Globus pallidus (tissue), 1 donor: ENCODE measurements around the gene CLSTN3.
A peak's percentile ranks its signal among the peaks of the same experiment; 100 is the strongest.
"Not testable (repeated sequence)": the region's sequence is repeated elsewhere in the genome, so short reads cannot be mapped to it uniquely, and the experiment has no call there.

Experiments used
- DNase-seq: peaks from one replicate; pipeline ENCODE4 v3.0.0-alpha.2; 2015; ENCODE audit warnings: low spot score

The CLSTN3 gene

DNA sequence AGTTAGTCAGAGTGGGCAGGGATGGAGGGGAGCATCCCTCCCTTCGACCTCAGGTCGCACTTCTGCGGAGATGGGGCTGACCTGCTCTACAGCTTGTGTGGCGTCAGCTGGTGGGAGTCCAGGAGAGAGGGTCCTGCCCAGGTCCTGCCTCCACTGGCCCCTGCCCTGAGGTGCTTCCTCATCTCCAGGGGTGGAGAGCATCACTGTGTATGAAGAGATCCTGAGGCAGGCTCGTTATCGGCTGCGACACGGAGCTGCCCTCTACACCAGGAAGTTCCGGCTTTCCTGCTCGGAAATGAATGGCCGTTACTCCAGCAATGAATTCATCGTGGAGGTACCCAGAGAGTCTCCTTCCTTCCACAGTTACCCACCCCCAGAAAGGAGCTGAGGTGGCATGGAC is 20.2 kb downstream of the CLSTN3 start:
- no peak for DNase-seq

- no peak for DNase-seq
These were observed 20.7 kb downstream of the CLSTN3 start for GRCh38 chr12:7150841-7151240.

- no peak for DNase-seq
These were observed 21.4 kb downstream of the CLSTN3 start for GRCh38 chr12:7151532-7151931.

GRCh38 chr12:7152818-7153217 is 22.6 kb downstream of the CLSTN3 start:
- no peak for DNase-seq

DNA sequence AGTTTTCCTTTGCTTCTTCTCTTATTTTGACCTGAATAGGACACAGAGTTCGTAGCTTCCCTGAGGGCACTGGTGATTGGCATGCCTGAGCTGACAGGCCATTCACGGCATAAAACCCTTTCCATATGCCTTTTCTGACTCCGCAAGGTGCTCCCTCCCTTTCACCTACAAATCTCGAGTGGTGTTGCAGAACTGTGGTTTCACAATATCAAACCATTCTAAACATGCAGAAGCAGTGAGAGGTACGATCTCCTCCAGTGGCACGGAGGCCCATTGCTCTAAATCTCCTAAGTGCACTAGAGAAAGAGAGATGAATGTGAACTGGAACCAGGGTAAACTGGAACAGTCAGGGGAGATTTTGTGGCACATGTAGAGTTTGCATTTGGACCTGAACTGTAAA is 23.9 kb downstream of the CLSTN3 start:
- no peak for DNase-seq

DNA sequence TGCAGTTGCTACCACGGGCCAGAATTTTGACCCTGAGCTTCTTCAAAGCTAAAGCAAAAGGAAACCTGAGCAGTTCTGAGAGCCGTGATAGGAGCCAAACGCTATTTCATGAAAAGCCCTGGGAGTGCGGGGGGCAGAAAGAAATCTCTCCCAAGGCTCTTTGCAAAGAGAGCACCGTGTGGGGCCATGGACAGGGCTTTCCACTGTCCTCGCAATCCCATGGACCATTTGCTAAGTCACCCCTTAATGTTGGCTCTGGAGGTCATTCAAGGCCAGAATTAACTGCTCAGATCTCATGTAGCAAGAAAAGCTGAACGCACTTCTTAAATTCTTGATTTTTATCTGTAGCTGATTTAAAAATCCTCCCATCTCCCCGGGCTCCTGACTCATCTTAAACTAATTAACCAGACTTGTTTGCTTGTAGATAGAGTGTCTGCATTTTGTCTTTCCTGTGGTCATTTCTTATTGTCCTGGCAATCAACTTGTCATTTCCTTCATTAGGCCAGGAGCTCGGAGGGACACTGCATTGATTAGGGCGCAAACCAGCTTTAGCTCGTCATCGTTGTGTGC is 24.8 kb downstream of the CLSTN3 start:
- no peak for DNase-seq

- DNase-seq: no peak
These were observed 25.4 kb downstream of the CLSTN3 start for GRCh38 chr12:7155471-7156034.

- no peak for DNase-seq
These were observed 26.4 kb downstream of the CLSTN3 start for GRCh38 chr12:7156259-7157197.

- DNase-seq: no peak
These were observed 27.2 kb downstream of the CLSTN3 start for GRCh38 chr12:7157391-7157790.

- DNase-seq: no peak
These were observed 28.8 kb downstream of the CLSTN3 start for GRCh38 chr12:7158781-7159609.

GRCh38 chr12:7160183-7160582 is 30.0 kb downstream of the CLSTN3 start:
- no peak for DNase-seq

GRCh38 chr12:7161327-7161726 is 31.2 kb downstream of the CLSTN3 start:
- no peak for DNase-seq

- no peak for DNase-seq
These were observed 31.6 kb downstream of the CLSTN3 start for GRCh38 chr12:7161811-7162210.

DNA sequence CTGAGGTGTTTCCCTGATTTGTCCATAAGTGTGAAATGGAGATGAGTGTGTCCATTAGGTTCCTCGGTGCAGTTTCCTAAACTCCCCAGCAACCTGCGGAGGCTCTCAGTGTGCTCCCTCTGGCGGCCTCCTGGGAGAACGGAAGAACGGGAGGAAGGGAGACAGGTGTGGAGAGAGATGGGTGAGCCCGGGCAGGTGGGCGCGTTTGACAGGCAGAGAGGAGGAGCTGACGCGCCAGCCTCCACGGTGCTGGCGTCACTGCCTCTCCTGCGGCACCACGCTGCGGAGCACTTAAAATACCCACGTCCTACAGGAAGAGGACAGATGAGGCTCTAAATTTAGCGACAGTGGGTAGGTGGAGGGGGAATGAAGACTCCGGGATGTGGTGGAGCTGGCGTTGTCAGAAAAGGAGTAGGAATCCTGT is 32.5 kb downstream of the CLSTN3 start:
- peak; percentile 5 for DNase-seq

- no peak for DNase-seq
These were observed 39.8 kb downstream of the CLSTN3 start for GRCh38 chr12:7169951-7170350.

GRCh38 chr12:7171854-7172253 is 41.7 kb downstream of the CLSTN3 start:
- no peak for DNase-seq

DNA sequence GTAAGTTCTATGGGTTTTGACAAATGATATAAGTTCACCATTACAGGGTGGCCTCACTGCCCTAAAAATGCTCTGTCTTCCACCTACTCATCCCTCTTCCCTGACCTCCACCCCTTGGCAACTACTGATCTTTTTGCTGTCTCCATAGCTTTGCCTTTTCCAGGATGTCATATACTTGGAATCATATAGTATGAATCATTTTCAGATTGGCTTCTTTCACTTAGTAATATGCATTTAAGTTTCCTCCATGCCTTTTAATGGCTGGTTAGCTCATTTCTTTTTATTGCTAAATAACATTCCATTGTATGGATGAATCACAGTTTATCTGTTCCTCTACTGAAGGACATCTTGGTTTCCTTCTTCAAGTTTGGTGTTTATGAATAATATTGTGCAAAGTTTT is 45.3 kb downstream of the CLSTN3 start:
- no peak for DNase-seq

DNA sequence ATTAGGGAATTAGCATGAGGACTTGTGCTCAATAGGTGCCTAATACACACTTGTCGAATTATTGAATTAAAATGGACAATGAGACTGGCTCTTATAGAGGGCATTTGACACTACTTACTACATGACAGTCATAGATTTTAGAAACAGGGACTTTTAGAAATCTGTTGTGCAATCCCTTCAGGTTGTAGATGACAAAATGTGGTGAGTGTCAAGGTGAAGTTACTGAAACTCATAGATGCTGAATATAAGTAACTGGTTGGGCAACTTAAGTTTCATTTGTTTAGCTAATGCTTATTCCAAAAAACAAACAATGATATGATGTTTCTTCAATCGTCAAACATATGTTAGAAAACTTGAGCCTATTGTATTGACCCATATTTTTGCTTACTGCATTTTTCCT is 46.4 kb downstream of the CLSTN3 start:
- DNase-seq: no peak

DNA sequence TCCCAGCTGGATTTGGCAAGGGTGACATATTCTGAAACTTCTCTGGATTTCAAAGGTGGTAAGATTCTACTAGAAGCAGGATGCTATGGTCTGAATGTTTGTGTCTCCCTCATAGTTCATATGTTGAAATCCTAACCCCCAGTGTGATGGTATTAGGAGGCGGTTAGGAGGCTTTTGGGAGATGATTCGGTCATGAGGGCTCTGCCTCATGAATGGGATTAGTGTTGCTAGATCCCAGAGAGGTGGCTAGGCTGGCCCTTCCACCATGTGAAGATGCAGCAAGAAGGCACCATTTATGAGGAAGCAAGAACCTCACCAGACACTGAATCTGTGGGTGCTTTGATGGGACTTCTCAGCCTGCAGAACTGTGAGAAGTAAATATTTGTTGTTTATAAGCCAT is 48.3 kb downstream of the CLSTN3 start:
- DNase-seq: no peak

- DNase-seq: no peak
These were observed 50.5 kb downstream of the CLSTN3 start for GRCh38 chr12:7180685-7181084.

DNA sequence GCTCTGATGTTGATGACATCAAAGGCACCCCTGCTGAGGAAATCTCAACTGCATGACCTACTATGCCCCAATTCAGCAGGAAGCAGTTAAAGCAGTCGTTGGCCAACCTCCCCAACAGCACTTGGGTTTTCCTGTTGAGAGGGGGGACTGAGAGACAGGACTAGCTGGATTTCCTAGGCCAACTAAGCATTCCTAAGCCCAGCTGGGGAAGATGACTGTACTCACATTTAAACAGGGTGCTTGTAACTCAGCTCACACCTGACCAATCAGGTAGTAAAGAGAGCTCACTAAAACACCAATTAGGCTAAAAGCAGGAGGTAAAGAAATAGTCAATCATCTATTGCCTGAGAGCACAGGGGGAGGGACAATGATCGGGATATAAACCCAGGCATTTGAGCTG is 55.9 kb downstream of the CLSTN3 start:
- not testable (repeated sequence) for DNase-seq
